Measurements from ENCODE around the gene ST6GAL1. TPM values are rescaled to one million over a fixed set of nuclear protein-coding genes. Genes with fewer than 3 reads are reported as not detected.

The ST6GAL1 gene
- total and polyA plus RNA-seq, 2 experiments from 2014 or later = 17.6 to 65.1 TPM

GRCh38 chr3:187080799-187081450 is 150.6 kb downstream of the ST6GAL1 start:
- Histone ChIP-seq H3K27ac (ENCODE audit: low read depth) (no peak overlapping the region), H3K9me2 (ENCODE audit: insufficient read depth) (no peaks in the 10 kb centered on the region), H3K27me3 (ENCODE audit: insufficient read depth) (no peaks in the 10 kb centered on the region), H3K36me3 (ENCODE audit: insufficient read depth) (0 out of 2 replicates have a peak, but pooled peaks cover 4% of the 10 kb centered on the region), H2AFZ (no peak overlapping the region), H3K4me2 (no peak overlapping the region), H3K4me1 (ENCODE audit: insufficient read depth) (peaks cover 28% of the 10 kb centered on the region), H3K4me3 (no peak overlapping the region), H4K20me1 (replicated peaks; ENCODE audit: insufficient read depth) (no peaks in the 10 kb centered on the region), H3K79me2 (replicated peaks; ENCODE audit: insufficient read depth) (no peaks in the 10 kb centered on the region), H3F3A (replicated peaks; ENCODE audit: low read depth) (no peaks in the 10 kb centered on the region)
- H3K27me3 Mint-ChIP-seq (ENCODE audit: insufficient read depth, low read depth, poor library complexity) = peaks cover 13% of the 10 kb centered on the region
- DNase-seq (ENCODE audit: low spot score) (no peak), ATAC-seq (no peak)
- peaks cover 29% of the 10 kb centered on the region for H3K4me1 Mint-ChIP-seq
- H3K9me3 Mint-ChIP-seq = no peaks in the 10 kb centered on the region; the same call in 2 of the 3 replicates
- H3K27ac Mint-ChIP-seq = 0 out of 2 replicates have a peak overlapping the region, but pooled peaks have one; percentile 68
- TF ChIP-seq ETS1 (IDR thresholded peaks at IDR 0.05) = no peak
- H3K4me3 Mint-ChIP-seq = no peak overlapping the region
- peaks cover 25% of the 10 kb centered on the region for H3K36me3 Mint-ChIP-seq (ENCODE audit: low read depth)

GRCh38 chr3:187082758-187083375 is 152.5 kb downstream of the ST6GAL1 start:
- no peaks in the 10 kb centered on the region for H3K27me3 ChIP-seq (ENCODE audit: insufficient read depth)
- H3K27ac Mint-ChIP-seq = no peak overlapping the region
- H3F3A ChIP-seq (replicated peaks; ENCODE audit: low read depth) = no peaks in the 10 kb centered on the region
- no peak overlapping the region for H3K27ac ChIP-seq (ENCODE audit: low read depth)
- no peaks in the 10 kb centered on the region for H3K36me3 ChIP-seq (ENCODE audit: insufficient read depth)
- H3K9me3 Mint-ChIP-seq = peaks cover 13% of the 10 kb centered on the region
- H3K27me3 Mint-ChIP-seq (ENCODE audit: insufficient read depth, low read depth, poor library complexity) = peaks cover 9% of the 10 kb centered on the region
- no peak overlapping the region for H3K4me2 ChIP-seq
- DNase-seq (ENCODE audit: low spot score) (no peak), ATAC-seq (no peak)
- H3K4me3 ChIP-seq = no peak overlapping the region
- no peaks in the 10 kb centered on the region for H3K79me2 ChIP-seq (replicated peaks; ENCODE audit: insufficient read depth)
- peaks cover 29% of the 10 kb centered on the region for H3K4me1 Mint-ChIP-seq
- no peak overlapping the region for H3K4me3 Mint-ChIP-seq
- peaks cover 28% of the 10 kb centered on the region for H3K4me1 ChIP-seq (ENCODE audit: insufficient read depth)
- H2AFZ ChIP-seq = no peak overlapping the region
- H4K20me1 ChIP-seq (replicated peaks; ENCODE audit: insufficient read depth) = no peaks in the 10 kb centered on the region
- no peaks in the 10 kb centered on the region for H3K9me2 ChIP-seq (ENCODE audit: insufficient read depth)
- peaks cover 22% of the 10 kb centered on the region for H3K36me3 Mint-ChIP-seq (ENCODE audit: low read depth)
- TF ChIP-seq CREB1 (CRISPR knock-in tag; IDR thresholded peaks at IDR 0.05; ENCODE audit: low read depth) (no peak), STAT1 (IDR thresholded peaks at IDR 0.05; ENCODE audit: unreplicated experiment) (no peak), EZH2 (IDR thresholded peaks at IDR 0.05; ENCODE audit: low read depth, unreplicated experiment) (no peak), ETS1 (IDR thresholded peaks at IDR 0.05) (no peak), ZNF331 (CRISPR knock-in tag; IDR thresholded peaks at IDR 0.05; ENCODE audit: low read depth) (no peak), NANOG (IDR thresholded peaks at IDR 0.05; ENCODE audit: borderline replicate concordance) (no peak), ZNF114 (CRISPR knock-in tag; IDR thresholded peaks at IDR 0.05) (no peak), JUNB (IDR thresholded peaks at IDR 0.05; ENCODE audit: unreplicated experiment) (no peak), POLR2AphosphoS5 (IDR thresholded peaks at IDR 0.05; ENCODE audit: low read depth) (no peak), REST (IDR thresholded peaks at IDR 0.05; ENCODE audit: unreplicated experiment) (no peak), EZH2phosphoT487 (IDR thresholded peaks at IDR 0.05; ENCODE audit: unreplicated experiment) (no peak)
